HEK293 (cell line): ENCODE results near the gene C22orf15.

ENCODE experiments used
- GLI2 ChIP-seq: fragments of 450-650 bp; formaldehyde crosslinking; IDR thresholded peaks from 2 replicates; pipeline ENCODE4; 2017; ENCODE audit warnings: missing biosample characterization, missing genetic modification characterization, low read depth, borderline replicate concordance
- KLF7 ChIP-seq: fragments of 450-650 bp; formaldehyde crosslinking; IDR thresholded peaks from 2 replicates; pipeline ENCODE4 v1.5.1; 2016; ENCODE audit warnings: missing biosample characterization, missing genetic modification characterization, borderline replicate concordance
- ZBTB17 ChIP-seq: fragments of 450-650 bp; formaldehyde crosslinking; IDR thresholded peaks from 2 replicates; pipeline ENCODE4 v1.5.1; 2016; ENCODE audit warnings: missing biosample characterization, missing genetic modification characterization
- ZBTB21 ChIP-seq: fragments of 450-650 bp; formaldehyde crosslinking; IDR thresholded peaks from 2 replicates; pipeline ENCODE4 v1.5.1; 2017; ENCODE audit warnings: missing biosample characterization, missing genetic modification characterization
- ZNF239 ChIP-seq: fragments of 450-650 bp; formaldehyde crosslinking; IDR thresholded peaks from 2 replicates; pipeline ENCODE4 v1.5.1; 2016; ENCODE audit warnings: missing biosample characterization, missing genetic modification characterization
- ZNF423 ChIP-seq: fragments of 450-650 bp; formaldehyde crosslinking; IDR thresholded peaks from 2 replicates; pipeline ENCODE4 v1.5.1; 2016; ENCODE audit warnings: missing biosample characterization, missing genetic modification characterization
- ZNF530 ChIP-seq: fragments of 450-650 bp; formaldehyde crosslinking; IDR thresholded peaks from 2 replicates; pipeline ENCODE4 v1.5.1; 2016; ENCODE audit warnings: low read depth, missing biosample characterization, missing genetic modification characterization
- ZNF776 ChIP-seq: fragments of 450-650 bp; formaldehyde crosslinking; IDR thresholded peaks from 2 replicates; pipeline ENCODE4 v1.5.0; 2017; ENCODE audit warnings: missing biosample characterization, missing genetic modification characterization, borderline replicate concordance
- TF ChIP-seq, protein P1 (sequence below): fragments of 450-650 bp; formaldehyde crosslinking; IDR thresholded peaks from 2 replicates; pipeline ENCODE4 v1.5.1; 2016; ENCODE audit warnings: missing biosample characterization, missing genetic modification characterization
- TF ChIP-seq, protein P2 (sequence below): fragments of 450-650 bp; formaldehyde crosslinking; IDR thresholded peaks from 2 replicates; pipeline ENCODE4 v1.5.1; 2016; ENCODE audit warnings: missing biosample characterization, missing genetic modification characterization
- TF ChIP-seq, protein P3 (sequence below): sonication (generic); formaldehyde crosslinking; IDR thresholded peaks from 2 replicates; pipeline ENCODE4 v1.8.1; 2022; ENCODE audit warnings: mild to moderate bottlenecking, moderate library complexity, missing genetic modification reagents
- TF ChIP-seq, protein P4 (sequence below): fragments of 450-650 bp; formaldehyde crosslinking; IDR thresholded peaks from 2 replicates; pipeline ENCODE4 v1.5.1; 2016; ENCODE audit warnings: missing biosample characterization, missing genetic modification characterization

DNA sequence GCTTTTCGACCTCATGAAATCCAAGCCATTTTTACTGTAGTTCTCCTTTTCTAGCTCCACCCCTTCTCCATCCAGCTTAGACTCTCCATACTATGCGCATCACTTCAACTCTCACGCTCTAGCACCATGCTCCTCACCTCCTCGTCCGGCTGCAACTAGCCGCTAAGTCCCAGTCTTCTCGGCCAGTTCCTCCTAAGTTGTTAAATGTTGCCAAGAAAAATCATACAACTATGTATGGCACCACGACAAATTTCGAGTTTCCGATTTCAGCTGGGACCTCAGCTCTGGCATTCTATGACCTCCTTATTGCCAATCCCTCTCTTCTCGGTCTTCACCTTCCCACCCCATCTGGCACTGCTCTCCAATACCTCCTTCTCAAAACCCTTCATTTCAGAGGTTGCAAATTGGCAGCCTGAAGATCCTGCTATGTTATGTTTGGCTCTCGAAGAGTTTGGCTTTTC is 12.9 kb upstream of the C22orf15 start:
- TF ChIP-seq, protein P1, sequence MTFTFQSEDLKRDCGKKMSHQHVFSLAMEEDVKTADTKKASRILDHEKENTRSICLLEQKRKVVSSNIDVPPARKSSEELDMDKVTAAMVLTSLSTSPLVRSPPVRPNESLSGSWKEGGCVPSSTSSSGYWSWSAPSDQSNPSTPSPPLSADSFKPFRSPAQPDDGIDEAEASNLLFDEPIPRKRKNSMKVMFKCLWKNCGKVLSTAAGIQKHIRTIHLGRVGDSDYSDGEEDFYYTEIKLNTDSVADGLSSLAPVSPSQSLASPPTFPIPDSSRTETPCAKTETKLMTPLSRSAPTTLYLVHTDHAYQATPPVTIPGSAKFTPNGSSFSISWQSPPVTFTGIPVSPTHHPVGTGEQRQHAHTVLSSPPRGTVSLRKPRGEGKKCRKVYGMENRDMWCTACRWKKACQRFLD (tag by site-specific recombination) = no peak
- no peak for TF ChIP-seq ZNF776 (tag by site-specific recombination)
- TF ChIP-seq ZNF530 (tag by site-specific recombination) = no peak
- TF ChIP-seq ZNF239 = no peak
- TF ChIP-seq, protein P2, sequence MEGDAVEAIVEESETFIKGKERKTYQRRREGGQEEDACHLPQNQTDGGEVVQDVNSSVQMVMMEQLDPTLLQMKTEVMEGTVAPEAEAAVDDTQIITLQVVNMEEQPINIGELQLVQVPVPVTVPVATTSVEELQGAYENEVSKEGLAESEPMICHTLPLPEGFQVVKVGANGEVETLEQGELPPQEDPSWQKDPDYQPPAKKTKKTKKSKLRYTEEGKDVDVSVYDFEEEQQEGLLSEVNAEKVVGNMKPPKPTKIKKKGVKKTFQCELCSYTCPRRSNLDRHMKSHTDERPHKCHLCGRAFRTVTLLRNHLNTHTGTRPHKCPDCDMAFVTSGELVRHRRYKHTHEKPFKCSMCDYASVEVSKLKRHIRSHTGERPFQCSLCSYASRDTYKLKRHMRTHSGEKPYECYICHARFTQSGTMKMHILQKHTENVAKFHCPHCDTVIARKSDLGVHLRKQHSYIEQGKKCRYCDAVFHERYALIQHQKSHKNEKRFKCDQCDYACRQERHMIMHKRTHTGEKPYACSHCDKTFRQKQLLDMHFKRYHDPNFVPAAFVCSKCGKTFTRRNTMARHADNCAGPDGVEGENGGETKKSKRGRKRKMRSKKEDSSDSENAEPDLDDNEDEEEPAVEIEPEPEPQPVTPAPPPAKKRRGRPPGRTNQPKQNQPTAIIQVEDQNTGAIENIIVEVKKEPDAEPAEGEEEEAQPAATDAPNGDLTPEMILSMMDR (tag by site-specific recombination) = no peak
- TF ChIP-seq, protein P3, sequence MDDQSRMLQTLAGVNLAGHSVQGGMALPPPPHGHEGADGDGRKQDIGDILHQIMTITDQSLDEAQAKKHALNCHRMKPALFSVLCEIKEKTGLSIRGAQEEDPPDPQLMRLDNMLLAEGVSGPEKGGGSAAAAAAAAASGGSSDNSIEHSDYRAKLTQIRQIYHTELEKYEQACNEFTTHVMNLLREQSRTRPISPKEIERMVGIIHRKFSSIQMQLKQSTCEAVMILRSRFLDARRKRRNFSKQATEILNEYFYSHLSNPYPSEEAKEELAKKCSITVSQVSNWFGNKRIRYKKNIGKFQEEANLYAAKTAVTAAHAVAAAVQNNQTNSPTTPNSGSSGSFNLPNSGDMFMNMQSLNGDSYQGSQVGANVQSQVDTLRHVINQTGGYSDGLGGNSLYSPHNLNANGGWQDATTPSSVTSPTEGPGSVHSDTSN (CRISPR knock-in tag) = no peak
- TF ChIP-seq KLF7 (tag by site-specific recombination) = no peak
- TF ChIP-seq, protein P4, sequence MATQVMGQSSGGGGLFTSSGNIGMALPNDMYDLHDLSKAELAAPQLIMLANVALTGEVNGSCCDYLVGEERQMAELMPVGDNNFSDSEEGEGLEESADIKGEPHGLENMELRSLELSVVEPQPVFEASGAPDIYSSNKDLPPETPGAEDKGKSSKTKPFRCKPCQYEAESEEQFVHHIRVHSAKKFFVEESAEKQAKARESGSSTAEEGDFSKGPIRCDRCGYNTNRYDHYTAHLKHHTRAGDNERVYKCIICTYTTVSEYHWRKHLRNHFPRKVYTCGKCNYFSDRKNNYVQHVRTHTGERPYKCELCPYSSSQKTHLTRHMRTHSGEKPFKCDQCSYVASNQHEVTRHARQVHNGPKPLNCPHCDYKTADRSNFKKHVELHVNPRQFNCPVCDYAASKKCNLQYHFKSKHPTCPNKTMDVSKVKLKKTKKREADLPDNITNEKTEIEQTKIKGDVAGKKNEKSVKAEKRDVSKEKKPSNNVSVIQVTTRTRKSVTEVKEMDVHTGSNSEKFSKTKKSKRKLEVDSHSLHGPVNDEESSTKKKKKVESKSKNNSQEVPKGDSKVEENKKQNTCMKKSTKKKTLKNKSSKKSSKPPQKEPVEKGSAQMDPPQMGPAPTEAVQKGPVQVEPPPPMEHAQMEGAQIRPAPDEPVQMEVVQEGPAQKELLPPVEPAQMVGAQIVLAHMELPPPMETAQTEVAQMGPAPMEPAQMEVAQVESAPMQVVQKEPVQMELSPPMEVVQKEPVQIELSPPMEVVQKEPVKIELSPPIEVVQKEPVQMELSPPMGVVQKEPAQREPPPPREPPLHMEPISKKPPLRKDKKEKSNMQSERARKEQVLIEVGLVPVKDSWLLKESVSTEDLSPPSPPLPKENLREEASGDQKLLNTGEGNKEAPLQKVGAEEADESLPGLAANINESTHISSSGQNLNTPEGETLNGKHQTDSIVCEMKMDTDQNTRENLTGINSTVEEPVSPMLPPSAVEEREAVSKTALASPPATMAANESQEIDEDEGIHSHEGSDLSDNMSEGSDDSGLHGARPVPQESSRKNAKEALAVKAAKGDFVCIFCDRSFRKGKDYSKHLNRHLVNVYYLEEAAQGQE (tag by site-specific recombination) = no peak
- no peak for TF ChIP-seq GLI2 (tag by site-specific recombination)
- TF ChIP-seq ZBTB21 (tag by site-specific recombination) = no peak
- no peak for TF ChIP-seq ZBTB17 (tag by site-specific recombination)
- no peak for TF ChIP-seq ZNF423 (tag by site-specific recombination)
